ENCODE measurements around the gene FBXO41. TPM values are rescaled to one million over a fixed set of nuclear protein-coding genes. Genes with fewer than 3 reads are reported as not detected.

Gene FBXO41
- total RNA-seq, 1 donor from 2014 or later, result 2.9 TPM

DNA sequence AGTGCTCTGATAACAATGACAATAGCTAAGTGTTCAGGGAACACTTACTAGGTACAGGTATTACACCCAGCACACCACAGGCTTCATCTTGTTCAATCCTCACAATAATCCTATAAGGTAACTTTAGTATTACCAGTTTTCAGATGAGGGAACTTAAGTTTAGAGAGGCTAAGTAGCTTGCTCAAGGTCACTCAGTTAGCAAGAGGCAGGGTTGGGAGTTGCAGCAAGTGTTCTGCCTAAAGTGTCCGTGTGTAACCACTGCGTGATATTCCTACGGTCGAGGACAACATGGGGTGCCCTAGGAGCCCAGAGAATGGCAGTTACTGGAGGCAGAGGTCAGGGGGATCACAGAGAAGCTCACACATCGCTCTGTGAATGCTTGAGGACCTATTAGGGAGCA lies 39.3 kb upstream of the FBXO41 start:
- no peak overlapping the region for H3K27ac ChIP-seq
- intact Hi-C loops (cut with DNase I), result no loop called here
- H3K36me3 ChIP-seq, result no peaks in the 10 kb centered on the region
- no peak for DNase-seq
- TF ChIP-seq CTCF (IDR thresholded peaks at IDR 0.05), result no peak
- no peaks in the 10 kb centered on the region for H3K4me1 ChIP-seq
- no peak overlapping the region for H3K4me3 ChIP-seq
- peaks cover 11% of the 10 kb centered on the region for H3K27me3 ChIP-seq (ENCODE audit: low read depth)
- no peaks in the 10 kb centered on the region for H3K9me3 ChIP-seq
- ATAC-seq, result no peak

- no peaks in the 10 kb centered on the region for H3K9me3 ChIP-seq
- no peak for TF ChIP-seq CTCF (IDR thresholded peaks at IDR 0.05)
- H3K4me3 ChIP-seq, result no peak overlapping the region
- no peak overlapping the region for H3K27ac ChIP-seq
- DNase-seq, result no peak
- no peak for ATAC-seq
- no peaks in the 10 kb centered on the region for H3K4me1 ChIP-seq
- no peaks in the 10 kb centered on the region for H3K36me3 ChIP-seq
- intact Hi-C loops (cut with DNase I), result no loop called here
- peaks cover 4% of the 10 kb centered on the region for H3K27me3 ChIP-seq (ENCODE audit: low read depth)
These were observed 30.2 kb upstream of the FBXO41 start for GRCh38 chr2:73314441-73314840.

GRCh38 chr2:73307720-73308119 lies 23.4 kb upstream of the FBXO41 start:
- no peak for TF ChIP-seq CTCF (IDR thresholded peaks at IDR 0.05)
- Histone ChIP-seq H3K4me1 (no peaks in the 10 kb centered on the region), H3K4me3 (no peak overlapping the region), H3K9me3 (no peaks in the 10 kb centered on the region), H3K36me3 (no peaks in the 10 kb centered on the region), H3K27me3 (ENCODE audit: low read depth) (no peaks in the 10 kb centered on the region), H3K27ac (no peak overlapping the region)
- ATAC-seq (no peak), DNase-seq (no peak)
- intact Hi-C loops (cut with DNase I), result no loop called here

DNA sequence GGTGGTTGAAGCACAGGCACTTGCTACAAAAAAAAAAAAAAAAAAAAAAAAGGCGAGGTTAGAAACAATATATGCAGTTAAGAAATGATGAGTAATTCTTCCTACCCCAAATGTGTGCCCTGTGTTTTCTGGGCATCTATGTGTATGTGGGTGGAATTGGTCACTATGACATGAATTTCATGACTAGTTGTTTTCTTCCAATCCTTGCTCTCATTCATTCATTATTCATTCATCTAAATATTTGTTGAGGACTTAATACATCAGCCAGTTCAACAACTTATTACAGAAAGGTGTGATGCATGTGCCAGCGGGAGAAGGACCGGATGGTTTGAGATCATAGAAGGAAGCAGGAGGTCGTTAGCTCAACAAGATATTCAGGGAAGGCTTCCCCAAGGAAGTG lies 17.4 kb upstream of the FBXO41 start:
- H3K4me1 ChIP-seq, result no peaks in the 10 kb centered on the region
- no peak overlapping the region for H3K27ac ChIP-seq
- no peak for DNase-seq
- no peaks in the 10 kb centered on the region for H3K9me3 ChIP-seq
- H3K36me3 ChIP-seq, result no peaks in the 10 kb centered on the region
- TF ChIP-seq CTCF (IDR thresholded peaks at IDR 0.05), result no peak
- peaks cover 22% of the 10 kb centered on the region for H3K27me3 ChIP-seq (ENCODE audit: low read depth)
- intact Hi-C loops (cut with DNase I), result no loop called here
- H3K4me3 ChIP-seq, result no peak overlapping the region
- ATAC-seq, result no peak

DNA sequence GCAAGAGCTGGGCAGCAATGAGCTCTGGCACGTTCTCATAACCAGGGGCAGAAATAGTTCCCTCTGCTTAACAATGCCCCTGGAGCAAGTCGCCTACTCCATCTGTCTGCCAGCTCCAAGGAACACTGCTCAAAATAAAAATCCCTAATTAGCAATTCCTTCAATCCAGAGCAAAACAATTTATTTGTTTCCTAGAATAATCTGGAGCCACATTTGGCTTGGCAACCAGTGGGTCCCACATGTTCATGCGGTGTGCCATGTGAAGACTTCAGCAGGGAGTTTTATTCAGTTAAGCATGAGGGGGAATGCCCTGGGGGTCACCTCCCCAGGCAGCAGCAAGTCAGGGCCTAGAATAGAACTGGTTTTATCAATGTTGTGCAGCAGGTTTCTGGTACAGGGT lies 16.6 kb upstream of the FBXO41 start:
- intact Hi-C loops (cut with DNase I), result no loop called here
- DNase-seq (no peak), ATAC-seq (no peak)
- Histone ChIP-seq H3K27ac (no peak overlapping the region), H3K36me3 (no peaks in the 10 kb centered on the region), H3K4me1 (no peaks in the 10 kb centered on the region), H3K9me3 (no peaks in the 10 kb centered on the region), H3K27me3 (ENCODE audit: low read depth) (peaks cover 29% of the 10 kb centered on the region), H3K4me3 (no peak overlapping the region)
- no peak for TF ChIP-seq CTCF (IDR thresholded peaks at IDR 0.05)

DNA sequence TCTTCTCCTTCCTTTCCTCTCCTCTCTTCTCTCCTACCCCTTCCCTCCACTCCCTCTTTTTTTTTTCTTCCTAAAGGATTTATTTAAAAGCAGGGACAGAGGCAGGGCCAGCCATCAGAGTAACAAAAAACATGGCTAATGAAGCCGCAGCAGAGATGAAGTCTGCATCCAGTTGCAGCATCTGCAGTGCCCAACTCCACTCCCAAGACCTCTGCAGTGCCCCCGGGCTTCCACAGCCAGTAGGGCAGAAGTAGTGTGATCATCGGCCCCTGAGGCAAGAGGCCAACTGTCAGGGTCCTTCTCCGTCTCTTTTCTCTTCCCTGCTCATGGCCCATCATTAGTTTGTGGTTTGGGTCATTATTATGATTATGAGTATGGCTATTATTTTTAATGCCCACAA lies 13.3 kb upstream of the FBXO41 start:
- intact Hi-C loops (cut with DNase I), result no loop called here
- ATAC-seq (no peak), DNase-seq (no peak)
- peaks cover 9% of the 10 kb centered on the region for H3K4me1 ChIP-seq
- no peak overlapping the region for H3K4me3 ChIP-seq
- no peak for TF ChIP-seq CTCF (IDR thresholded peaks at IDR 0.05)
- no peak overlapping the region for H3K27ac ChIP-seq
- H3K36me3 ChIP-seq, result no peaks in the 10 kb centered on the region
- H3K27me3 ChIP-seq (ENCODE audit: low read depth), result peaks cover 63% of the 10 kb centered on the region
- no peaks in the 10 kb centered on the region for H3K9me3 ChIP-seq

All from lower lobe of right lung (tissue), 2 donors.